ENCODE results near the gene HLA-DRB1.
"Not testable (repeated sequence)": the region's sequence is repeated elsewhere in the genome, so short reads cannot be mapped to it uniquely, and the experiment has no call there.

Gene HLA-DRB1

DNA sequence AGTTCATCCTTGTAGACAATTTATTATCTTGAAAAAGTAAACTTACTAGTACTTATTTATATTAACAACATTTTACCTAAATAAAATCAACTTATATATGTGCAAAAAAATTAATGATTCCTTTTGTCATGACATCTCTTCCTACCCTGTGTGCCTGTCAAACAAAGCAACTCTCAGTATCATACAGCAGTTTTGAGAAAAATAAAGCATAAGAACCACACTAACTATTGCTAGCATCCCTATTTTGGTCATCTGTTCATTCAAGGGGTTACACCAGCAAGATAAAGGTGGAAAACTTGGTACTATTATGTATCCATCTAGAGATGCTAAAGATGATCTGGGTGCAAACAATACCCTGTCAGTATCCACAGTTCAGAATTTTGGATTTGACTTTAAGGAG is 7.4 kb upstream of the HLA-DRB1 start:
- H3K4me3 ChIP-seq (ENCODE audit: low read depth, low read length), result no peak overlapping the region
- TF ChIP-seq, protein P1, sequence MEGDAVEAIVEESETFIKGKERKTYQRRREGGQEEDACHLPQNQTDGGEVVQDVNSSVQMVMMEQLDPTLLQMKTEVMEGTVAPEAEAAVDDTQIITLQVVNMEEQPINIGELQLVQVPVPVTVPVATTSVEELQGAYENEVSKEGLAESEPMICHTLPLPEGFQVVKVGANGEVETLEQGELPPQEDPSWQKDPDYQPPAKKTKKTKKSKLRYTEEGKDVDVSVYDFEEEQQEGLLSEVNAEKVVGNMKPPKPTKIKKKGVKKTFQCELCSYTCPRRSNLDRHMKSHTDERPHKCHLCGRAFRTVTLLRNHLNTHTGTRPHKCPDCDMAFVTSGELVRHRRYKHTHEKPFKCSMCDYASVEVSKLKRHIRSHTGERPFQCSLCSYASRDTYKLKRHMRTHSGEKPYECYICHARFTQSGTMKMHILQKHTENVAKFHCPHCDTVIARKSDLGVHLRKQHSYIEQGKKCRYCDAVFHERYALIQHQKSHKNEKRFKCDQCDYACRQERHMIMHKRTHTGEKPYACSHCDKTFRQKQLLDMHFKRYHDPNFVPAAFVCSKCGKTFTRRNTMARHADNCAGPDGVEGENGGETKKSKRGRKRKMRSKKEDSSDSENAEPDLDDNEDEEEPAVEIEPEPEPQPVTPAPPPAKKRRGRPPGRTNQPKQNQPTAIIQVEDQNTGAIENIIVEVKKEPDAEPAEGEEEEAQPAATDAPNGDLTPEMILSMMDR (IDR thresholded peaks at IDR 0.05; ENCODE audit: low read depth, low read length), result no peak

DNA sequence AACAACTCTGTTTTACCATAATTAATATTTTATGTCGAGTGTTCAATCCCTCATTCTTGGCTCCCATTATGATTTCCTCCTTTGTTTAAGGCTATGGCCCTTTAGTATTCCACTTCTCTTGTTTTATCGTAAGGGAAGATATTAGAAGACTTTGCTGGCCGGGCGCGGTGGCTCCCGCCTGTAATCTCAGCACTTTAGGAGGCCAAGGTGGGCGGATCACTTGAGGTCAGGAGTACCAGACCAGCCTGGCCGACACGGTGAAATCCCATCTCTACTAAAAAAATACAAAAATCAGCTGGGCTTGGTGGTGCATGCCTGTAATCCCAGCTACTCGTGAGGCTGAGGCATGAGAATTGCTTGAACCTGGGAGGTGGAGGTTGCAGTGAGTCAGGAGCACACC is 1.1 kb upstream of the HLA-DRB1 start:
- H3K4me3 ChIP-seq (ENCODE audit: low read depth, low read length), result not testable (repeated sequence)

DNA sequence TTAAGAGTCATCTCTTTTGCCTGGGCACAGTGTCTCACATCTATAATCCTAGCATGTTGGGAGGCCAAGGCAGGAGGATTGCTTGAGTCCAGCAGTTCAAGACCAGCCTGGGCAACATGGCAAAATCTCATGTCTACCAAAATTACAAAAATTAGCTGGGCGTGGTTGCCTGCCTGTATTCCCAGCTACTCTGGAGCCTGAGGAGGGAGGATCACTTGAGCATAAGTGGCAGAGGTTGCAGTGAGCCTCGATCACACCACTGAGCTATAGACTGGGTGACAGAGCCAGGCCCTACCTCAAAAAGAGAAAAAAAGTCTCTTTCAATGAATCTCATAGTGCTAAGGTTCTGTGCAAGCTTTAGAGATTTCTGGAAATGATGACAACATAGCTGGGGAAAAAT is 1.5 kb downstream of the HLA-DRB1 start:
- TF ChIP-seq, protein P1 (IDR thresholded peaks at IDR 0.05; ENCODE audit: low read depth, low read length), result no peak
- no peak overlapping the region for H3K4me3 ChIP-seq (ENCODE audit: low read depth, low read length)

DNA sequence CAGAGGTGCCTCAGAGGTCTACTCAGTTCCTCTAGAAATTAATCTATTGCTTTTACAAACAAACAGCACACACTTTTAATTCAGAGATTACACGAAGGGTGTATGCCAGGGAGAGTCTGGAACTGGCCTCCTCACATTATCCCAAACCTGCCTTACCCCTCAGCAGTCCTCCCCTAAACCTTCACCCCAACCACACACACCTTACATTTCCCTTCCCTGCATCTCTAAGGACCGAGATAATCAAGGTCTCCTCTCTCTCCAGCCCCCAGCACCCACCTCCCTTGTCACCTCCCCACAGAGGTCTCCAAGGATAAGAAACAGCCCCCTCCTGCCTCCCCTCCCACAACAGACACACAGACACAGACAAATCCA is 6.1 kb downstream of the HLA-DRB1 start:
- TF ChIP-seq, protein P1 (IDR thresholded peaks at IDR 0.05; ENCODE audit: low read depth, low read length), result no peak
- no peak overlapping the region for H3K4me3 ChIP-seq (ENCODE audit: low read depth, low read length)

DNA sequence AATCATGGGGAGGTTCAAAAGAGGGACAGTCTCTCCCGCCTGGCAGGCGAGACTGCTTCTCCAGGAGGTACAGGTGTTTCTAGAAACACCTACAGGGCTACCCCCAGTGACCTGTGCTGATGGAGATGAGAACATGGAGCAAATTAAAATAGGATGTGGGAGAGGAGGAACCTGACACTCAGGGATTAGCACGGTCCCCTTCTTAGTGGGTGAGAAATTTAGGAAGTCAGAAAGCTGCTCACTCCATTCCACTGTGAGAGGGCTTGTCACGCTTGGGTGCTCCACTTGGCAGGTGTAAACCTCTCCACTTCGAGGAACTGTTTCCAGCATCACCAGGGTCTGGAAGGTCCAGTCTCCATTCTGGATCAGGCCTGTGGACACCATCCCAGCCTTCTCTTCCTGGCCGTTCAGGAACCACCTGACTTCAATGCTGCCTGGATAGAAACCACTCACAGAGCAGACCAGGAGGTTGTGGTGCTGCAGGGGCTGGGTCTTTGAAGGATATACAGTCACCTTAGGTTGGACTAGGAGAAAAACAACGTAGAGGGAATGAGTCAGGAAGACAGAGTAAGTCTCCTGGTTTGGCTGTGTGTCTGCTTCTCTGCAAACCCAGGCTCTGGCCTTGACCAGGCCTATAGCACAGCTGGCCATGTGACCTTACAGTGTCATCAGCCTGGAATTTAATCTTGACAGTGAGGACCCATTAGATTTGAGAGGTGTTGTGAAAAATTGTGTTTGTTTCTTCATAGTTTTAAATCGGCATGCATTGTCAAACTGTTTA is 8.1 kb downstream of the HLA-DRB1 start:
- TF ChIP-seq, protein P1 (IDR thresholded peaks at IDR 0.05; ENCODE audit: low read depth, low read length), result no peak
- H3K4me3 ChIP-seq (ENCODE audit: low read depth, low read length), result no peak overlapping the region

DNA sequence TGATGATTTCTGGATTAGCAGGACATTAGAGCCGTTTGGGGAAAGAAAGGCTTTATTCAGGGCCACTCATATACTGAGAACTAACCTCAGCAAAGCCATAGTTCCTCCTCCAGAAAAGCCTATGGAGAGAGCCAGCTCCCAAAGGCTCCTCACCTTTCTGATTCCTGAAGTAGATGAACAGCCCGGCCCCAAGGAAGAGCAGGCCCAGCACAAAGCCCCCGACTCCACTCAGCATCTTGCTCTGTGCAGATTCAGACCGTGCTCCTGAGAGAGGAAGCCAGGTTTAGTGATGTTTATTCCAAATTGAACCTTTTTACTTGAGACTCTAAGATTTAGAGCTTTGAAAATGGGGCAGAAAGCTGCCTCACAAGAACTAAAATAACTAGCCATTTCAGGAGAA is 9.1 kb downstream of the HLA-DRB1 start:
- TF ChIP-seq, protein P1 (IDR thresholded peaks at IDR 0.05; ENCODE audit: low read depth, low read length), result no peak

DNA sequence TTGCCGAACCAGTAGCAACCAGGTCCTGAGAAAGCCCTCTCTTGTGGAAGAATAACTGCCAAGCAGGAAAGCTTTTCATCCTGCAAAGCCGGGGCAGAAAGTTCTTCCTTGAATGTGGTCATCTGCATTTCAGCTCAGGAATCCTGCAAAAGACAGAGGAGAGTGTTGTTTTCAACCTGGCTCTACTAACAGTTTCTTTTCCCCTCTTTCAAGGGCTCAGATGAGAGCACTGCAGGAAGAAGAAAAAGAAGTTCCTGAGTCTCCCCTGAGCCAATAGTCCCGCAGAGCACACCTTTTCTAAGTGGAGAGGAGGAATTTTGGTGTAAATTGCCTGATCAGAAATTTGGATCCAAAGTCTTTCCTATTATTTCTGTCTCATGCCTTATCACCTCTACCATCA is 10.7 kb downstream of the HLA-DRB1 start:
- H3K4me3 ChIP-seq (ENCODE audit: low read depth, low read length), result no peak overlapping the region
- TF ChIP-seq, protein P1 (IDR thresholded peaks at IDR 0.05; ENCODE audit: low read depth, low read length), result no peak

More for the DNA sequence above, 9.1 kb downstream of the HLA-DRB1 start:
- no peak overlapping the region for H3K4me3 ChIP-seq (ENCODE audit: low read depth, low read length)

DNA sequence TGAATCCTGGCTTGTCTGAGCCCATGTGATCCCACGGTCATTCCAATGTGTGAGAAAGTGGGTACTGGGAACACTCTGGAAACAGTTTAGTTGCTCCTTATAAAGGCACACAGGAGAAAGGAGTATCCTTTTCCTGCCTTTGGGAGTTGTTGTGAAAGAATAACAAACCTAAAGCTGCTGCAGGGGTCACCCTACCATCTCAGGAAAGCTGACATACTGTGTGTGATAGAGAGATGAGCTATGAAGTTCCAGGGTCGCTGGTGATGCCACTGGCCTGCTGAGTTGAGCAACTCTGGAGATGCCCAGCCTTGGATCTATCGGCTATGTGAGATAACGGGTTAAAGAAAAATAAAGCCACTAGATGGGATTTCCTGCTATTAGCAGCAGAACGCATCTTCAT is 12.2 kb downstream of the HLA-DRB1 start:
- H3K4me3 ChIP-seq (ENCODE audit: low read depth, low read length), result not testable (repeated sequence)

All from WI38 (cell line).